ENCODE results near the gene RNF17.
A peak's percentile ranks its signal among the peaks of the same experiment; 100 is the strongest.
"Not testable (repeated sequence)": the region's sequence is repeated elsewhere in the genome, so short reads cannot be mapped to it uniquely, and the experiment has no call there.

RNF17 gene

GRCh38 chr13:24763596-24764275, at the start of gene RNF17:
RNF17 (plus strand) TSS chr13:24764169; CDS start chr13:24764204, 35 bp downstream.
- DNase-seq (ENCODE audit: low read depth in 2 of 2), result no peak

GRCh38 chr13:24716011-24716410, 48.0 kb upstream of the RNF17 start:
- DNase-seq (ENCODE audit: low read depth in 2 of 2), result no peak

- DNase-seq (ENCODE audit: low read depth in 2 of 2), result no peak
These were observed 47.5 kb upstream of the RNF17 start for GRCh38 chr13:24716446-24716845.

- no peak for DNase-seq (ENCODE audit: low read depth in 2 of 2)
These were observed 46.8 kb upstream of the RNF17 start for GRCh38 chr13:24717217-24717616.

GRCh38 chr13:24718192-24718965, 45.6 kb upstream of the RNF17 start:
- no peak for DNase-seq (ENCODE audit: low read depth in 2 of 2)

GRCh38 chr13:24719139-24719538, 44.8 kb upstream of the RNF17 start:
- no peak for DNase-seq (ENCODE audit: low read depth in 2 of 2)

GRCh38 chr13:24723206-24723605, 40.8 kb upstream of the RNF17 start:
- no peak for DNase-seq (ENCODE audit: low read depth in 2 of 2)

- DNase-seq (ENCODE audit: low read depth in 2 of 2), result no peak
These were observed 39.3 kb upstream of the RNF17 start for GRCh38 chr13:24724714-24725113.

- DNase-seq (ENCODE audit: low read depth in 2 of 2), result no peak
These were observed 38.6 kb upstream of the RNF17 start for GRCh38 chr13:24725379-24725778.

GRCh38 chr13:24727731-24728601, 36.0 kb upstream of the RNF17 start:
- peak in 1 of 2 donors; percentile 41 for DNase-seq (ENCODE audit: low read depth in 2 of 2)

- not testable (repeated sequence) for DNase-seq (ENCODE audit: low read depth in 2 of 2)
These were observed 32.9 kb upstream of the RNF17 start for GRCh38 chr13:24730873-24731567.

GRCh38 chr13:24734950-24735349, 29.0 kb upstream of the RNF17 start:
- DNase-seq (ENCODE audit: low read depth in 2 of 2), result no peak

- DNase-seq (ENCODE audit: low read depth in 2 of 2), result no peak
These were observed 26.9 kb upstream of the RNF17 start for GRCh38 chr13:24737042-24737441.

GRCh38 chr13:24738366-24738847, 25.6 kb upstream of the RNF17 start:
- DNase-seq (ENCODE audit: low read depth in 2 of 2), result no peak

GRCh38 chr13:24740014-24740890, 23.7 kb upstream of the RNF17 start:
- no peak for DNase-seq (ENCODE audit: low read depth in 2 of 2)

- DNase-seq (ENCODE audit: low read depth in 2 of 2), result no peak
These were observed 22.8 kb upstream of the RNF17 start for GRCh38 chr13:24741016-24741662.

- no peak for DNase-seq (ENCODE audit: low read depth in 2 of 2)
These were observed 22.2 kb upstream of the RNF17 start for GRCh38 chr13:24741791-24742190.

- DNase-seq (ENCODE audit: low read depth in 2 of 2), result no peak
These were observed 21.7 kb upstream of the RNF17 start for GRCh38 chr13:24742294-24742693.

- DNase-seq (ENCODE audit: low read depth in 2 of 2), result no peak
These were observed 21.0 kb upstream of the RNF17 start for GRCh38 chr13:24742977-24743376.

- no peak for DNase-seq (ENCODE audit: low read depth in 2 of 2)
These were observed 19.7 kb upstream of the RNF17 start for GRCh38 chr13:24744247-24744646.
